ENCODE results near the gene FMNL2.

DNA sequence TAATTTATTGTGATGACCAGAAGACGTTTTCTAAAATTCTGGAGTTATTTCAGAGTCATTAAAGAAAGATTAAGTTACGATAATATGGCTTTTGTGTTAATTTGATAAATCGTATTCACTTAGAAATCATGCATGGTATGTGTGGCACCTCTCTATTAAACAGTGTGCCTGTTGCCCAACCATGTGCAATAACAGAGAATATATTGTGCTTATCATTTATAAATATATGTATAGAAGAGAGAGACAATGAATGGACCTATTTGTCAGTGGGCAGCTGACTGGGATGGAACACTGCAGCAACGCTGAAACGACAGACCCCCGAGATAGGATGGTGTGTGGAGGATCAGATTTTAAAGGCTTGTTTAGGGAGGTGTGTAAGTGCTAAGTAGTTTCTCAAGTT lies 172.9 kb downstream of the FMNL2 start:
- no peak for TF ChIP-seq POLR2A (IDR thresholded peaks at IDR 0.05)
- TF ChIP-seq, protein P1, sequence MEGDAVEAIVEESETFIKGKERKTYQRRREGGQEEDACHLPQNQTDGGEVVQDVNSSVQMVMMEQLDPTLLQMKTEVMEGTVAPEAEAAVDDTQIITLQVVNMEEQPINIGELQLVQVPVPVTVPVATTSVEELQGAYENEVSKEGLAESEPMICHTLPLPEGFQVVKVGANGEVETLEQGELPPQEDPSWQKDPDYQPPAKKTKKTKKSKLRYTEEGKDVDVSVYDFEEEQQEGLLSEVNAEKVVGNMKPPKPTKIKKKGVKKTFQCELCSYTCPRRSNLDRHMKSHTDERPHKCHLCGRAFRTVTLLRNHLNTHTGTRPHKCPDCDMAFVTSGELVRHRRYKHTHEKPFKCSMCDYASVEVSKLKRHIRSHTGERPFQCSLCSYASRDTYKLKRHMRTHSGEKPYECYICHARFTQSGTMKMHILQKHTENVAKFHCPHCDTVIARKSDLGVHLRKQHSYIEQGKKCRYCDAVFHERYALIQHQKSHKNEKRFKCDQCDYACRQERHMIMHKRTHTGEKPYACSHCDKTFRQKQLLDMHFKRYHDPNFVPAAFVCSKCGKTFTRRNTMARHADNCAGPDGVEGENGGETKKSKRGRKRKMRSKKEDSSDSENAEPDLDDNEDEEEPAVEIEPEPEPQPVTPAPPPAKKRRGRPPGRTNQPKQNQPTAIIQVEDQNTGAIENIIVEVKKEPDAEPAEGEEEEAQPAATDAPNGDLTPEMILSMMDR (IDR thresholded peaks at IDR 0.05): no peak

Data from heart left ventricle (tissue), 13 donors.